Keratinocyte (primary cell): ENCODE measurements around the gene CKM. TPM values are rescaled to one million over a fixed set of nuclear protein-coding genes. Genes with fewer than 3 reads are reported as not detected.

Experiments
- DNase-seq: peaks from one replicate; pipeline ENCODE4 v3.0.0-alpha.2; 2011; ENCODE audit warnings: low read depth, missing footprints, low spot score
- FAIRE-seq: peaks from 2 replicates; lab custom pipeline; 2011; peaks lifted over from hg19 to GRCh38; lab: Jason Lieb, UNC
- H2AFZ ChIP-seq: 2 replicates; pipeline ENCODE4 v1.6.0; 2012; ENCODE audit warnings: low read length, control low read depth, inconsistent platforms; ENCODE audit not compliant: control insufficient read depth
- H3K27ac ChIP-seq: 2 replicates; pipeline ENCODE4 v1.5.1; 2011; ENCODE audit warnings: low read length; ENCODE audit not compliant: control insufficient read depth, insufficient read depth
- H3K27me3 ChIP-seq: 3 replicates; pipeline ENCODE4 v1.6.0; 2011; ENCODE audit warnings: low read length; ENCODE audit not compliant: control insufficient read depth, insufficient read depth; ENCODE audit errors: extremely low read depth
- H3K36me3 ChIP-seq, 2 experiments: 2 replicates in 1 of 2; 3 replicates in 1 of 2; pipeline ENCODE4 v1.5.1; 2011; ENCODE audit warnings: low read length in 2 of 2, mild to moderate bottlenecking in 1 of 2; ENCODE audit not compliant: control insufficient read depth in 2 of 2, insufficient read depth in 2 of 2; ENCODE audit errors: extremely low read depth in 1 of 2
- H3K4me1 ChIP-seq: 3 replicates; pipeline ENCODE4 v1.5.1; 2011; ENCODE audit warnings: low read length; ENCODE audit not compliant: control insufficient read depth, insufficient read depth; ENCODE audit errors: extremely low read depth
- H3K4me2 ChIP-seq: 3 replicates; pipeline ENCODE4 v1.6.0; 2011; ENCODE audit warnings: low read depth, low read length; ENCODE audit not compliant: control insufficient read depth, insufficient read depth; ENCODE audit errors: extremely low read depth
- H3K4me3 ChIP-seq, 3 experiments: fragments of 200-600 bp in 1 of 3; sonication (generic) in 1 of 3; 2 replicates in 2 of 3; 3 replicates in 1 of 3; pipeline ENCODE4 v1.5.1; 2011 to 2016; ENCODE audit warnings: low read length in 3 of 3, mild to moderate bottlenecking in 3 of 3, control low read depth in 2 of 3, inconsistent platforms in 1 of 3, low read depth in 1 of 3, mixed read lengths in 1 of 3, mixed run types in 1 of 3, moderate library complexity in 1 of 3; ENCODE audit not compliant: control insufficient read depth in 2 of 3, insufficient read depth in 2 of 3; ENCODE audit errors: extremely low read depth in 1 of 3
- H3K79me2 ChIP-seq: 2 replicates; pipeline ENCODE4 v1.6.0; 2012; ENCODE audit warnings: low read length; ENCODE audit not compliant: control insufficient read depth, insufficient read depth
- H3K9ac ChIP-seq: 3 replicates; pipeline ENCODE4 v1.6.0; 2011; ENCODE audit warnings: low read length; ENCODE audit not compliant: control insufficient read depth, insufficient read depth; ENCODE audit errors: extremely low read depth
- H3K9me1 ChIP-seq: 3 replicates; pipeline ENCODE4 v1.6.0; 2011; ENCODE audit warnings: low read length; ENCODE audit not compliant: control insufficient read depth, insufficient read depth; ENCODE audit errors: extremely low read depth
- H3K9me3 ChIP-seq: 2 replicates; pipeline ENCODE4 v1.5.1; 2012; ENCODE audit warnings: low read depth, low read length; ENCODE audit not compliant: control insufficient read depth
- H4K20me1 ChIP-seq: 3 replicates; pipeline ENCODE4 v1.6.0; 2011; ENCODE audit warnings: low read length; ENCODE audit not compliant: control insufficient read depth, insufficient read depth; ENCODE audit errors: extremely low read depth
- CTCF ChIP-seq, 3 experiments: IDR thresholded peaks in 1 of 3; conservative IDR thresholded peaks in 1 of 3; optimal IDR thresholded peaks in 1 of 3; 2 replicates in 2 of 3; 3 replicates in 1 of 3; pipeline versions ENCODE3 to v1.5.1; 2011; ENCODE audit warnings: low read length in 3 of 3, mild to moderate bottlenecking in 3 of 3, moderate library complexity in 2 of 3, control low read depth in 1 of 3, inconsistent platforms in 1 of 3; ENCODE audit not compliant: insufficient read depth in 2 of 3; ENCODE audit errors: extremely low read depth in 1 of 3
- EZH2 ChIP-seq: IDR thresholded peaks from one replicate; pipeline ENCODE4 v1.6.1; 2012; ENCODE audit warnings: inconsistent platforms, mild to moderate bottlenecking, low read length, moderate library complexity
- dilution Hi-C: fragments of 300-500 bp; cut with MboI; formaldehyde crosslinking; loops from one replicate; pipeline ENCODE4 v1.7.0; 2020; ENCODE audit warnings: low sequenced_read_pairs; ENCODE audit not compliant: extremely low pct_ligation_motif_present
- polyA plus RNA-seq, 5 experiments: library from polyadenylated mRNA; depleted of rRNA in 3 of 5; stranded (reverse) in 3 of 5; stranded (forward) in 1 of 5; unstranded in 1 of 5; fragments of >200 nt; gene quantifications; 1 replicate in 1 of 5; 2 replicates in 3 of 5; 3 replicates in 1 of 5; pipeline versions ENCODE4 v1.2.1 to v1.2.3, GENCODE V29; 2011 to 2012; ENCODE audit warnings: missing spikeins in 2 of 5, low read depth in 1 of 5, low replicate concordance in 1 of 5

CKM gene
- polyA plus RNA-seq, 1 donor (not counting 4 experiments of a cell fraction or from before 2014, with no cell fraction given), result not detected

GRCh38 chr19:45283443-45284033 lies 39.1 kb downstream of the CKM start:
- no peak for FAIRE-seq
- H3K9me3 ChIP-seq, result no peaks in the 10 kb centered on the region
- no peak for DNase-seq
- H3K36me3 ChIP-seq, result peaks cover 18 to 20% of the 10 kb centered on the region in 2 experiments
- no peaks in the 10 kb centered on the region for H3K79me2 ChIP-seq
- no peak overlapping the region for H3K4me3 ChIP-seq
- dilution Hi-C loops, result no loop called here
- H3K9ac ChIP-seq, result no peak overlapping the region
- H3K4me2 ChIP-seq, result no peak overlapping the region
- no peak overlapping the region for H3K27ac ChIP-seq
- H4K20me1 ChIP-seq, result no peaks in the 10 kb centered on the region
- TF ChIP-seq EZH2 (no peak), CTCF (optimal IDR thresholded peaks at IDR 0.05 in 1 of 3, IDR thresholded peaks at IDR 0.05 in 1 of 3, conservative IDR thresholded peaks at IDR 0.05 in 1 of 3; ENCODE audit: extremely low read depth in 1 of 3, insufficient read depth in 2 of 3, low read length in 3 of 3) (no peak)
- no peaks in the 10 kb centered on the region for H3K27me3 ChIP-seq
- H3K9me1 ChIP-seq, result no peaks in the 10 kb centered on the region
- H2AFZ ChIP-seq, result no peak overlapping the region
- no peaks in the 10 kb centered on the region for H3K4me1 ChIP-seq

- Histone ChIP-seq H3K9me3 (no peaks in the 10 kb centered on the region), H3K9me1 (no peaks in the 10 kb centered on the region), H3K4me2 (no peak overlapping the region), H3K4me1 (no peaks in the 10 kb centered on the region), H3K9ac (no peak overlapping the region), H2AFZ (no peak overlapping the region), H3K27ac (no peak overlapping the region), H3K27me3 (no peaks in the 10 kb centered on the region), H3K4me3 (no peak overlapping the region), H3K79me2 (no peaks in the 10 kb centered on the region), H4K20me1 (no peaks in the 10 kb centered on the region), H3K36me3 (peaks cover 14 to 26% of the 10 kb centered on the region in 2 experiments)
- no peak for TF ChIP-seq CTCF (optimal IDR thresholded peaks at IDR 0.05 in 1 of 3, IDR thresholded peaks at IDR 0.05 in 1 of 3, conservative IDR thresholded peaks at IDR 0.05 in 1 of 3; ENCODE audit: extremely low read depth in 1 of 3, insufficient read depth in 2 of 3, low read length in 3 of 3)
- TF ChIP-seq EZH2, result no peak
- FAIRE-seq, result no peak
- dilution Hi-C loops, result no loop called here
- no peak for DNase-seq
These were observed 42.2 kb downstream of the CKM start for GRCh38 chr19:45280471-45280961.
